COLO668 (cell line): ENCODE measurements around the gene SMARCD1.

Source experiments
- DNase-seq: peaks from one replicate; lab custom pipeline; 2025; ENCODE audit not compliant: unreplicated experiment; lab: John Stamatoyannopoulos, UW

The SMARCD1 gene

DNA sequence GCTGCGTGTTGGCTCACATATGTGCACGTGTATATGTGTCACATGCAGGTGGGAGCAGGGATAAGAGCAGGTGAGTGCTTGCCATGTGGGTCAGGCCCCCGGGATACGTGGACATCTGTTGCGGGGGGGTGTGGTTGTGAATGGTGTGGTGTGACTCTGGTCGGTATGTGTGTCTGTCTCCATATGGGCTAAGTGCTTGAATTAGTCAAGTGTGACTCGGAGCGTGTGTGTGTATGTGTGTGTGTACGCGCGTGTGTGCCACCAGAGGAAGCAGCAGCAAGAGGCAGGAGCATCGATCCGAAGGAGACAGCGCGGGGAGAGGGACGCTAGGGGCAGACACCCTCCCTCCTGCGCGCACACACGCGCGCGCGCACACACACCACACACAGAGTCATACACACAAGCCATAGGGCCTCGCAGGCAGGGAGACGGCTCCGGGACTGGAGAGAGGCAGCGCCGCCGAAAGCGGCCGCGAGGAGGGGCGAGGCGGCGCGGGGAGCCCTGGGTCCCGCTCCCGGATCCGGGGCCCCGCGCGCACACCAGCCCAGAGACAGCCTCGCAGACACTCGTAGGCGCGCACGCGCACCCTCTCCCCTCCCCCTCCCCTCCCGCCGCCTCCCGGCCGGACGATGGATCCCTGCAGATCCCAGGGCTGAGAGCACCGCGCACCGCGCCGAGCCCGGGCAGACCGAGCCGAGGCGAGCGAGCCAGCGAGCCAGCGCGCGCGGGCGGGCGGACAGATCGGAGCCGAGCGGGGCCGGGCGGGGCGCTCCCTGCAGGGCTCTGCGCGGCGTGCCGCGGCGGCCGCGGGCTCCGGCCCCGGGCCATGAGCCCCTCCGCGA, 27.9 kb upstream of the SMARCD1 start, which contains the start of gene ASIC1:
ASIC1 (plus strand) TSS at position 597 of the 842 bp plus-strand sequence. CDS start 1,171 bp downstream, outside the sequence.
- DNase-seq, result peak; percentile 62

DNA sequence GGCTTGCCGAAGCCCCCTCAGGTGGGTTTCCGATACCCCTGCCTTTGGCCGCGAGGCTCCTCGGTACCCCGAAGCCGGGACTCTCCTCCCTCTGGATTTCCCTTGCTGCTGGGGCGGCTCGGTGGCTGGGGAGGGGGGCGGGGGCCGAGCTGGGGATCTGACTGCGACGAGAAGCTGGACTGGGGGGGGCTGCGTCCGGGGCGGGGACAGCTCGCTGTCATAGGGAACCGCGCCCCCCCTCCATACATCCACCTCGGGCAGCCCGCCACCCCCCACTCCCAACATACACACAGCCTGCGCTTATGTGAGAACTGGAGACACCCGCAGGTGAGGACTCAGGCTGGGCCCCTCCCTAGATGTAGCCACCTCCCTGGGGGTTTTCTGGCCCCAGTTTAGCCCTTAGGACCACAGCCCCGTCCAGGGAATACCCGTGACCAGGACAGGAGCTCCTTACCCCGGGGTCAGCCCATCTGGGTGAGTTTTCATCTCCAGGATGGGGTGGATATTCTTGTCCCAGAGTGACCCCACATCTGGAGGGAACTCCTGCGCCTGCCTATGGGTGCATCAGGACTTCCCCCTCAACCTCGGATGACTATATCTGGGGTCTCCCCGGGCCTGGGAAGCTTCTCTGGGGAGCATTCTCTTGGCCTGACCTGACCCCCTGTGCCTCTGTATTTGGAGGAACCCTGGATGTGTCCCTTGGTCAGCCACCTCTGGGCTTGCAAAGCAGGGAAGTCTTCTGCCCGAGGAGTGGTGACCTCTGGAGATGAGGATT, 27.1 kb upstream of the SMARCD1 start:
- no peak for DNase-seq

DNA sequence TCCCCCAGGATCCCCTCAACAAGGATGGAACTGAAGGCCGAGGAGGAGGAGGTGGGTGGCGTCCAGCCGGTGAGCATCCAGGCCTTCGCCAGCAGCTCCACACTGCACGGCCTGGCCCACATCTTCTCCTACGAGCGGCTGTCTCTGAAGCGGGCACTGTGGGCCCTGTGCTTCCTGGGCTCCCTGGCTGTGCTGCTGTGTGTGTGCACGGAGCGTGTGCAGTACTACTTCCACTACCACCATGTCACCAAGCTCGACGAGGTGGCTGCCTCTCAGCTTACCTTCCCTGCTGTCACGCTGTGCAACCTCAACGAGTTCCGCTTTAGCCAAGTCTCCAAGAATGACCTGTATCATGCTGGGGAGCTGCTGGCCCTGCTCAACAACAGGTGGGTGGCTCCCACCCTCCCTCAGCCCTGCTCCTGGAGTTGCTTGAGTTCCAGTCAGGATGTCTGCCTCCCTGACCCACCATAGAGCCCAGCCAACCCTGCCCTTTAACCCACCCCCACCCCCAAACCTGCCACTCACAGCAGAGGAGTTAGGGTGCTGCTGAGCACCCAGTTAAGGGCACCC, 26.3 kb upstream of the SMARCD1 start:
- peak; percentile 9 for DNase-seq

DNA sequence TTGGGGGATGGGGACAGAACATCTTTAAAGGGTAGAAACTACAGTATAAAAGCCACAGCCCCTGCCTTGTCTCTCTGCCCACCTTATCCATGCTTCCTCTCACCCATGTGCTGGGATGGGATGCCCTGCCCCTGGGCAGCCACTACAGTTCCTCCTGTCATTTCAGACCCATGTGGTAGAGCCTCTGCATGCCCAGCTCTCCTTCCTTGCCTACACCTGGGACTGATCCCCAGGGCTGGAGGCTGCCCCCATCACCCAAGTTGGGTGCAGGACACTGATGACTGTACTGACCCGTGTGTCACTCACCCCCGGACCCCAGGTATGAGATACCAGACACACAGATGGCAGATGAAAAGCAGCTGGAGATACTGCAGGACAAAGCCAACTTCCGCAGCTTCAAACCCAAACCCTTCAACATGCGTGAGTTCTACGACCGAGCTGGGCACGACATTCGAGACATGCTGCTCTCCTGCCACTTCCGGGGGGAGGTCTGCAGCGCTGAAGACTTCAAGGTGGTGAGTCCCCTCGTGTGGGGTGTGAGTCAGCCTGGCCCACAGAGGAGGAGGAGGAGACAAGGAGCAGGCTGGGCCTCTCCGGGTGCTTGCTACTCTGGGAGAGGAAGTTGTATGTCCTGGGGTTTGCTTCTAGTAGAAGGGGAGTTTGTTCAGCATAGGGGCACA, 25.6 kb upstream of the SMARCD1 start:
- no peak for DNase-seq

DNA sequence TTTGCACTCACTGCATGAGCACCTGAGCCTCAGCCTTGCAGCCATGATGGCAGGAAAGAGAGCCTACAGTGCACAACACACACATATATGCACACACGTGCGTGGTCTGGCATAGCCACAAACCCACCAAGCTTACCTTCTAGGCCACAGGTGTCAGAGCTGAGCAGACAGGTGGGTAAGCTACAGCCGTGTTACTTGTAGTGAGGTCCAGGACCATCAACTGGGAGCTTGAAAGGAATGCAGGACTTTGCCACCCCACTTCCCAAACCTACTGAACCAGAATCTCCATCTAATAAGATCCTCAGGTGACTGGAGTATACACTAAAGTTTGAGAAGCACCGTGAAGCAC, 25.0 kb upstream of the SMARCD1 start:
- no peak for DNase-seq

DNA sequence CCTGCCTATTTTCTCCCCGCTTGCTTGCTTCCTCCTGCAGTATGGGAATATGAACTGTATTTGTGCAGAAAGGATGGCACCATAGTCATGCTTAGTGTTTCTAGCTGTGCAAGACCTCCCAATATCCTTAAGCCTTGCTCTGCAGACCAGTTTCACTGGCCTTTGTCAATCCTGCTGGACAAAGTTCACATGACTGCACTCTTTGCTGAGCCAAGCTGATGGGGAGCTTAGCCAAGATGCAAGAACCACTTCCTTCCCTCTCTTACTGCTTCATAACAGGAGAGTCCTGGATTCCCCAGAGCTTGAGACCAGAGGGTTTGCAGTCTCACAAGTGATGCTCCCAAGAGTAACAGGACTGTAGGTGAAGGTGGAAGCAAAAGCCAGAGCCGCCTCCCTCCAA, 24.0 kb upstream of the SMARCD1 start:
- no peak for DNase-seq

DNA sequence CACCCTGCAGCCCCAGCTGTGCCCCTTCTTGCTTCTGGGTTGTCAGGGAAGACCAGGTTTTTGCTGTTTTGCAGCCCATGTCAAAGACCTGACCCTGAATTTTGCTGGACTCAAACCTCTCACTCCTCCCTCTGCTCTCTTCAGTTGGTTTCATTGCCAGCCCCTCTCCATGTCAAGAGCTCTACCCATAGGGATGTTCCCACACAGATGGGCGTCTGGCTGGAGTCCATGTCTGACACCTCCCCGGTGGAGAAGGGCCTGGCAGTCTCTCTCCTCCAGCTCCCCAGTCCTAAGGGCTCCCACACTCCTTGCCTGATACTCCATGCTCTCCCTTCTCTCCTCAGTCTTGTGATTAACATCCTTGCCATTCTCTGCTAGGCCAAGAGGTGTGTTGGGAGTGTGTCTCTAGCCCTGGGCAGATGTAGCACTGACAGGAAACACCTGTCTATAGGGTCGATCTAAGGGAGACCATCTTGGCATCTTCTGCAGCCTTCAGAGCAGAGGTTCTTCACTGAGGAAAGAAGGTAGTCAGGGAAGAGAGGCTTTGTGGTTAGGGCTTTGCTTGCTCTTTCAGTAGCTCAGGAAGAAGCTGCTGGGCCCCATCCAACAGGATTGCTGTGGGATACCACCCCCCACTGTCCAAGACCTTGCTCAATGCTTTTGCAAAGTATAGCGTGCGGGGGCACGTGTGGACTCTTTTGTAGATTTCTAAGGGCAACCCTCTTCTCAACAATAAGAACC, 23.0 kb upstream of the SMARCD1 start:
- no peak for DNase-seq

DNA sequence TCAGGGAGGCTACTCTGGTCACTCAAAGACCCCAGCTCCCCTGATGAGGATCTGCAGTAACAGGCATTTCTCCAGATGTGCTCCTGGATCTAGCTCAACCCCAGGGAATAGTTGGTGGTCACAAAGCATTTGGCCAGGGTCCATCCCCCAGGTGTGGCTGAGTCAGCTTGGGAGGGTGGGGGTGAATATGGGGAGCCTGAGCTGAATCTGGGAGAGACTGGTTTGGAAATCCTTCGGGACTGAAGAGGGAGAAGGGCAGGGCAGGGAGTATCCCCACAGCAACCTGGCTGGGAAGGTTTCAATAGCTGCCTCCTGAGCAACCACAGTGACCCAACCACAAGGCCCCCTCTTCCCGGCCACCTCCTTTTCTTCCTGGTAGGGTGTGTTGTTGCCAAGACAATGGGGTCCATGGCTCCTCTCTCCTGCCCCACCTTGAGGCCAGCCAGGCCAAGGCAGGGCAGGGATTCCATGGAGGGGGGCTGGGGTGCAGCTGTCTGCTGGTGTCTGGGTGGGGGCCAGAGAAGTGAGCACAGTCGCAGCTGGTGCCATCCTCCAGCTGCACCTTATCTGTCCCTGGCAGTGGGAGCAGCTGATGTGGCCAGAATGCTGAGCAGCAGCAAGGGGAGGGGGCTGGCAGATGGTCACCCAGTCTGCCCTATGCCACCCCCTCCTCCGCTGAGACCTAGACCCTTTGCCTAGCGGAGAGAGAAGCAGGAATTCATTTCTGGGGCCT, 22.2 kb upstream of the SMARCD1 start:
- DNase-seq, result no peak

DNA sequence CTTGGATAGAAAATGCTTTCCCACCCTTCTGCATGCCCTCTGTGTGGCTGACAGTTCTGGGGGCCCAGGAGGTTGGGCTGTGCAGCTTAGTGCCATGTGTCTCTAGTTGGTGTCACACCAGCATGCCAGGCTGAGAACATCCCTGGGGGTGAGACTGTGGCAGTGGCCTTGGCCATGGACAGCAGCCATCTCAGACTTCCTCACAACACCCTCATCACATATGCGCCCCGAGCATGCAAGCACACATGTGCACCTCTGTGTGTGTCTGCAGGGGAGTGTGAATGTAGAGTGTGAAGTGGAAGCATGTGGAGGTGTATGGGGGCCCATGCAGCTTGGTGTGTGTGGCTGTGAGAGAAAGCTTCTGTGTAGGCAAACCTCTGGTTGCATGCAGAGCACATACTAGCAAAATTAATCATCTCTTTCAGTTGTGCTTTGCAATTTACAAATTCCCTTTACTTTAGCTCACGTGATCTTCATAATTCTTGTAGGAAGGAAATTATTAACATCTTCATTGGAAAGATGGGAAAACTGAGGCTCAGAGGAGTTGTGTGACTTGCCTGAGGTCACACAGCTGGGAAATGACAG, 19.3 kb upstream of the SMARCD1 start:
- no peak for DNase-seq

DNA sequence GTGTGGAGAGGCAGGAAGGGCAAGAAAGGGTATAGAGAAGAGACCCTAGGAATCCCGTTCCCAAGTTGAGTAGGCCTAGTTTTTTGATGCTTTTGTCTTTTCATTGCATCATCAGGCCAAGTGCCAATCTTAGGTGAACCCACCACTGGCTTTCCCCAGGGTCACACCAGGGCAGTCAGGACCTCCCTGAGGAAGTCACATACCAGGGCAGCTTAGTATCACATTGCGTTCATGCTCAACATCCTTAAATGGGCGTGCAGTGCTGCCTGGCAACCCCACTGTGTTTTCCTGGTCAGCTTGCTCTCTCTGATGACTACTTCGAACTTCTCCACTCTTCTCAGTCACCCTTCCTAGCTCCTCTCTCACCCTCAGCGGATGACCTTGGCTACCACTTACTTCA, 18.7 kb upstream of the SMARCD1 start:
- DNase-seq, result no peak

DNA sequence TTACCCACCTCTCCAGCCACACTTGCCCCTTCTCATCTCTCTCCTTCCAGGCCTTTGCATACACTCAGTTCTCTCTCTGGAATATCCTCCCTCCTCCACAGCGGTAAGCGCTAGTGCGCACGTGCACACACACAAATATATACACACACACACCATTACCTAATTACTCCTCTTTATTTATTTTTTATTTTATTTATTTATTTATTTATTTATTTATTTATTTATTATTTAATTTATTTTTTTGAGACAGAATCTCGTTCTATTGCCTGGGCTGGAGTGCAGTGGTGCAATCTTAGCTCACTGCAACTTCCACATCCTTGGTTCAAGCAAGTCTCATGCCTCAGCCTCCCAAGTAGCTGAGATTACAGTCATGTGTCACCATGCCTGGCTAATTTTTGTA, 16.1 kb upstream of the SMARCD1 start:
- DNase-seq, result no peak

DNA sequence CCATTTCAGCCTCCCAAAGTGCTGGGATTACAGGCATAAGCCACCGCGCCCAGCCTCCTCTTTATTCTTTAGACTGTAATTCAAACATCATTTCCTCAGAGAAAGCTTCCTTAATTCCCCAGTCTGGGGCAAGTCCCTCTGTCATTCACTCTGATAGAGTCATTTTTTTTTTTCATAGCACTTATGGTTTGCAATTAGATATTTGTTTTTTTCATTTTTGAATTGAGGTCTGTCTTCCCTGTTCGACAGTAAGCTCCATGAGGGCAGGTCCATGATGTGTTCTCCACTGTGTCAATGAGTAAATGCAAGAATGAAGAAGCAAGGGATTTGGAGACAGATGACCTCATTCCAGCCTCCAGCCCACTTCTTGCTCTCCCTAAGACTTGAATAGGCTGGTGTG, 15.6 kb upstream of the SMARCD1 start:
- no peak for DNase-seq

DNA sequence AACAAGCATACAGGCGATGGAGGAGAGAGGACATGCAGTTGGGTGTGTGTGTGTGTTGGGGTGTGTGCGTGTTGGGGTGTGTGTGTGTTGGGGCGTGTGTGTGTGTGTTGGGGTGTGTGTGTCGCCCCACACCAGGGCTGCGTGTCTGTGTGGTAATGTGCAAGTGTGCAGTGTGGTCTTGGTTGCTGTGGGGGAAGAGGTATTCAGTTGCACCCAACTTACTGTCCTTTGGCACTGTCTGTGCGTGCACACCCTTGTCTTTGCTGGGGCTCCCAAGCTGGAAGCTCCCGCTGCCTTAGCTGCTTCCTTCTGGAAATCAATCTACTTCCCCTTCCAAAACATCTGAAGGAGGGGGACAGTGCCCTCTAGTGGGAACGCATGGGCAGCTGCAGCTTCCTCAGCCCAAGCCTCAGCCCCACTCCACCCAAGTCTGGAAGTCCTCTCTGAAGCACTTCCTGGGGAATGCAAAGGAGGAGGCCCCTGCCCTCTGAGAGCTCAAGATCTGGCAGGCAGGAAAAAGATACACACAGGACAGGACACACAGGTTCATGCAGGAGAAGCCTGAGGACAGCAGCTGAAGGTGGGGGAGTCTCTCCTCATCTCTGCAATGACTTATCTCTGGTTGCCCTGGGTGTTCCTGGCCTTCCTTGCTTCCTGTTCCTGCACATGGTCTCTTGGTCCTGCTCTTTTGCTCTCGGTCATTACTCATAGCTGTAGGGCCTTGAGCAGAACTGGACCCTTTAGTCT, 14.7 kb upstream of the SMARCD1 start:
- peak; percentile 45 for DNase-seq

DNA sequence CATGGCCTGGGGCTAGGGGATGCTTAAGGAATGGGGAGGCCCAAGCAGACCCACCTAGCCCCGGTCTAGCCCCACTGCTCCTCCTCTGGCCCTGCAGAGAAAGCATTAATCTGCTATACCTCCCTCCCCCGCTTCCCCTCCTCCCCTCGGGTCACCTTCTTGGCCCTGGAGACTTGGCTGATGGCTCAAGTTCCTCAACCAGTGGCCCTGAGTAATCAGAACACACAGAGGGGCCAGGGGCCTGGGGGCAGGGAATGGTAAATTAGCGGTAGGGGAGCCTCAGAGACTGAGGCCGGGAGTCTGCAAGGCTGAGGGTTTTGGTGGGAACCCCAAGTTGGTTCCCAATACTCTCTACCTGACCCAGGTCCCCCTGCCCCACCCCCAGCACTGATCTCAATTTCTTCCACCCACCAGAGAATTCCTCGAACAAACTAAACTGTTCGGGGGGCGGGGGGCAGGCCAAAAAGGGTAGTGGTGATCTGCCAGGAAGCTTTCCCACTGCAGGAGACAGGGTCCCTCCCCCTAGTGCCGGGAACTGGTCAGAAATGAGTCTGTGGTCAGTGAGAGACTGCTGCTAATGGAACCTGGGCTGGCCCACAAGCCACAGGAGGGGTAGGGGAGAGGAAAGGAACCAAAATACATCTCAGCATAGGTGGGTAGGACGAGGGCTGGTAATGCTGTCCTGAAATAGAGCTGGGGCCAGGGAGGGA, 12.8 kb upstream of the SMARCD1 start:
- DNase-seq, result no peak

DNA sequence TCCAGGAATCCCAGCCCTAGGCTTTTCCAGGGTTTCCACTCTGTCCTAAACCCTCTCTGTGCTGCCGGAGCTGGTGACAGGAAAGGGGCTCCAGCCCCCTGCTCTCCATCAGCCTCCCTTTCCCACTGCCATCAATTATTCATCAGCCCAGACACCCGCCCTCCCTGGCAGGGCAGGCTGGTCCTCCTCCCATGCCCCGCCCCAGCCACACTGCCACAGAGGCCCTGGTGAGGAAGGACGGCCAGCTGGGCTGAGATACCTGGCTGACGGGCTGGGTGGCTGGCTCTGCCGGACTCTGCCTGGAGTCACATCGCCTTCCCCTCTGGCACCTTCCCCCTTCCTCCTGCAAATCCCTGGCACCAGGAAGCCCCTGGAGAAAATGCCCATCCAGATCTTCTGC, 11.9 kb upstream of the SMARCD1 start:
- peak; percentile 14 for DNase-seq

DNA sequence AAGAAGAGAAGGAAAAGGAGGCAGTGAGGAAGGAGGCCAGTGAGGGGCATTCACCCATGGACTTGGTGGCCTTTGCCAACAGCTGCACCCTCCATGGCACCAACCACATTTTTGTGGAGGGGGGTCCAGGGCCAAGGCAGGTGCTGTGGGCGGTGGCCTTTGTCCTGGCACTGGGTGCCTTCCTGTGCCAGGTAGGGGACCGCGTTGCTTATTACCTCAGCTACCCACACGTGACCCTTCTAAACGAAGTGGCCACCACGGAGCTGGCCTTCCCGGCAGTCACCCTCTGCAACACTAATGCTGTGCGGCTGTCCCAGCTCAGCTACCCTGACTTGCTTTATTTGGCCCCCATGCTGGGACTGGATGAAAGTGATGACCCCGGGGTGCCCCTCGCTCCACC, 11.4 kb upstream of the SMARCD1 start:
- no peak for DNase-seq

DNA sequence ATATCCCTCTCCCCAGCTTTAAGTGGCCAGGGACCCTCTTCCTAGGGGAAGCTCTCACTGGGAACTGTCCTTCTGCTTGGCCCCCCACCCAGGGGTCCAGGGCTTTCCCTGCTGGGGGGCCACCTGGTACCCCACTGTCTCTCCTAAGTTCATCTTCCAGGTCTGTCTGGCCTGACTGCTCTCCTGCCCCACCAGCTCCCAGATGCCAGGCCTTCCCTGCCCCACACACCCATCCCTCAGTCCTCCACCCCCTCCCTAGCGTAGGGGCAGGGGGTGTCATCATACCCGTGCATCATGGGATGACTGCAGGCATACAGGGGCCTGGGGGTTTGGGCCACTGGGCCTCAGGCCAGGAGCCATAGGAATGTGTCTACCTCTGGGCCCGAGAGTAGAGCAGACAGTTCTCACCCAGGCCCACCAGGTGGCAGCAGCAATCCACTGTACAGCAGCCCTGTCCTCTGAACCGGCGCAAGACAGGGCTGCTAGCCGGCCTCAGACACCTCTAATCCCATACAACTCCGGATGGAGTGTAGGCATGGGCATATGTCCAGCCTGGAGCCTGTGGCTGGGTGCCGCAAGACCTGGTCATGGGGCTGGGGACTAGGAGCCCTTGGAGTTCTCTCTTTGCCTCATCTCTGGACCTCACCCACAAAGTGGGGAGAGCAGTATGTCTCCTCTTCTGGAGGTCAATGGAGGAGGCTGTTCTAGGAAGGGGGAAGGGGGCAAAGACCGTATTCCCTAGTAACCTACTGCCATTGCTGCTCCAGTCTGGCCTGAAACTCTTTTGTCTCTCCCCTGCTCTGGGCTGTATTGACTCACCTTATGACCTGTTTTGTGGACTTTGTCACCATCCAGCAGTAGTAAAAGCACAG, 10.0 kb upstream of the SMARCD1 start:
- peak; percentile 66 for DNase-seq

DNA sequence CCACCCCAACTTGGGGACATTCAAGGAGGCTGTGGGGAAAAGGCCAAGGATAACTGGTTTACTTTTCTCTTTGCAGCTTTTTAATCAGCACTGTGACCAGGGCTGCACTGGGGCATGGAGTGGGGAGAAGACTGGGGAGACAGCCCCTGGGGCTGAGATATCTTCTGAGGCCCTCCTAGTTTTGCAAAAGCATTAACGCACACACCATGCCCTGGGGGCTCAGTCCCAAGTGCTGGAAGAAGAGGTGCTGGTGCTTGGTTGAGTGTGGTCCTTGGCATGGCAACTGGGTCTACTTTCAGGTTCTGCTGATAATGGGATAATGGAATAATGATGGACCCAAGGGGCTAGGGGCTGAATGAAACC, 9.4 kb upstream of the SMARCD1 start:
- DNase-seq, result no peak
